Measurements from ENCODE around the gene TNFAIP8. TPM values are rescaled to one million over a fixed set of nuclear protein-coding genes. Genes with fewer than 3 reads are reported as not detected.

Gene TNFAIP8
- polyA plus RNA-seq (ENCODE audit: insufficient read length in 4 of 4): 10 to 100 TPM; 22.8 to 39.1 (median 32.1) TPM

DNA sequence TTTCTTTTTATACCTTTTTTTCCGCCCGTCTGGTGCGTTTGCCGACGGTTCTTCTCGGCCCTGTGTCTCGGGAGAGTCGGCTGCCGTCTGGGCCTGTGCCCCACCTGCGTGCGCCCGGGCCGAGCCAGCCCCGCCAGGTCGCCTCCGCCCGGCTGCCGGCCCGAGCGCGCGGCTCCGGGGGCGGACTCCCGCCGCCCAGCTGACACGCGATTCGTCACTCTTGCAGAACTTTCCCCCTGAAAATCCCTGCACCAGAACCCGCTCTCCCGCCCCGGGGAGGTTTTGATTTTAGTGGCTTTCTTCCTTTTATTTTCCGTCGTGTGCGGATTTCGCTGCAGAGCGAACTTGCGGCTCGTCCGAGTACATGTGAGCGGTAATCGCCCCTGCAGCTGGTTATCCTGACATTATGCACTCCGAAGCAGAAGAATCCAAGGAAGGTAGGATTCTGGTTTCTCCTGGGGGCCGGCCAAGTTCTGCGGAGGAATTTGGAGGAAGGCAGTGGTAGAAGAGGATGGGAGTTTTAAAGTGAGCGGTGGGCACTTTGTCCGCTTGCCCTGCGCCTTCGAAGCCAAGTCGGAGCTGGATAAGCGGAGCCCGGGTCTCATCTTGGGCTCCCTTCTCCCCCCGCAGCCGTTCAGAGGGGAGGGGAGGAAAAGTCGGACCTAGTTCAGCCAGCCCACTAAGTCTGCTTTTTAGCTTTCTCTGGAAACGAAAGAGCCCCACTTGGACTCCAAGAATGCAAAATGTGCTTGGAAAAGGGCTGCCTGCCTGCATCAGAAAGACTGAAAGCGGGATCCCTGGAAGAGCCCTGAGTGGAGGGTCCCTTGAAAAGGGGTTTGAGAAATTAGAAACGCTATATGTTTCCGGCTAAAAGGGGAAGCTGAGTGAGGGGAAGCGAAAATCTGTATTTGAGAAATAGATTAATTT is at the start of gene TNFAIP8:
TNFAIP8 (plus strand) TSS at position 335 of the 927 bp plus-strand sequence; CDS start at position 407, 72 bp downstream.
- DNase-seq (ENCODE audit: low read depth in 4 of 4, low spot score in 3 of 4): peak in 1 of 4 donors; percentile 51

DNA sequence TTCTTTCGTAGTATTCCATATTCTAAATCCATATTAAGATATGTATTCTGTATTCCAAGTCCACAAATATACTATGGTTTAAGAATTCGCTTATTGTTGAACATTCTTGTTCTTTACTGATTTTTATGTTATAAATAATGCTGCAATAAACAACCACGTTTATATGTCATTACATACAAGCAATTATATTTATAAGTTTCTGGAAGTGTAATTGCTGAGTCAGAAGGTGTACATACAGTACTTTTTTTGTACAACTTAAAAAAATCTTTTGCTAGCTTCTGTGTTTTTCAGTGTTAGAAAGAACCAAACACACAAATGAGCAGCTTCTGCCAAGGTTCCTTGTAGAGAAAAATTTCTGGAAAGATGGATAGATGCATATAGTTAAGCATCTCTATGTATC is 48.6 kb upstream of the TNFAIP8 start:
- no peak for DNase-seq (ENCODE audit: low read depth in 4 of 4, low spot score in 3 of 4)

DNA sequence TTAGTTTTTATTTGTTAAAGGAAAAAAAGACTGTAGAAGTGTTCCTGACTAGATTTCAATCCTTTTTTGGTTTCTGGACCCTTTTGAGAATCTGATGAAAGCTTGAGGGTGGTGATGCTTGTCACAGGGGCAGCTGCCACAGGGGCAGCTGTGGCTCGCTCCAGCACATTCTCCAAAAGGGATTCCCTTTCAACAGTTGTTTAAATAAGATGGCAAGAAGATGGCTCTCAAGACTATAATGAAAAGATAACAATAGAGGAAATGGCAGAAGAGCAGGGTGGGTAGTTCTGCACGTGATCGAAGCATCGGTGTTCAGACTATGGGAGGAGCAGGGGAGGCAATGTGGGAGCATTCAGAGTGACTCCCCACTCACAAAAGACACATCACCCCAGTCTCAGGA is 46.5 kb upstream of the TNFAIP8 start:
- DNase-seq (ENCODE audit: low read depth in 4 of 4, low spot score in 3 of 4): no peak

DNA sequence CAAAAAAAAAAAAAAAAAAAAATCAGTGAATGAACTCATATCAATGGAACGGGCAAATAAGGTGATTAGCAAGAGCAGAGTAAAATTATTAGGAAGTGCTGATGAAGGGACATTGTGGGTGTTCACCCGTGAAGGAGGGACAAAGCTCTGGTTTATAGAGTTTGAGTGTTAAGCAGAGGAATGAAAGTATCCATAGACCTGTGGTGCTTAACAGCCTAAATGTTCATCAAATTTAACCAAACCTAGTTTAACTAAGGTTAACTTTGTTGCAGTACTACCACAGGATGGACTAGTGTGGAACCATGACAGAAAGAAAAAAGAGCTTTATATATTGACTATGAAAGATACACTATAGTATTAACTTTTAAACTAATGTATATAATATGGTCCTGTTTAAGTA is 44.1 kb upstream of the TNFAIP8 start:
- no peak for DNase-seq (ENCODE audit: low read depth in 4 of 4, low spot score in 3 of 4)

DNA sequence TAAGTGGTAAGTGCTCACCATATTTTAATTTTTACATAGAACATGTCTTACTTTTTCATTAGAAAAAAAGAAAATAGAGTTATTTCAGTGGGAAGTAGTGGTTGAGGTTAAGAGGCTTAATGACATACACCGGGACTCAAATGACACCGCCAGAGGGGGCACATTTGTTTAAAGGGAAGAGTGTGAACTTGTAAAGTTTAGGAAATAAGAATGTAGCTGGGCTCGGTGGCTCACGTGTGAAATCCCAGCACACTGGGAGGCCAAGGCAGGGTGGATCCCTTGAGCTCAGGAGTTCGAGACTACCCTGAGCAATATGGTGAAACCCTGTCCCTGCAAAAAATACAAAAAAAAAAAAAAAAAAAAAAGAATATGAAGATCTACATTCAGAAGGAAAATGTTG is 43.4 kb upstream of the TNFAIP8 start:
- DNase-seq (ENCODE audit: low read depth in 4 of 4, low spot score in 3 of 4): no peak

DNA sequence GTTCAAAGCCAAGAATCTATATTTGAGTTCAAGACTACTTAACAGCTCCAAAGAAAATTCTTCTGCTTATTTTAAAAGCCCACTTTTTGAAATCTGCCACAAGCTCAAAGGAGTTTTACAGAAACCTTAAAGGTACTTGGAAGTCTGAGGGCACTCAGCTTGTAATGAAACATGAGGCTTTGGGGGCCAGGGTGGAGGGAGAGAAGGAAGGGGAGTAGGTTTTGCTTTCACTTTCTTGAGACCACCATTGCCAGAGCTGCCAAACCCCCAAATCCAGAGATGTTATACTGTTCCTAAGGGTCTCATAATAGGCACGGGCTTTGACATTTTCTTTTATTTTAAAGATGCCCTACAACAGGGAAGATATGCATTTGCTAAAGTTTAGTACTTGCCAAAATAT is 42.6 kb upstream of the TNFAIP8 start:
- DNase-seq (ENCODE audit: low read depth in 4 of 4, low spot score in 3 of 4): no peak

DNA sequence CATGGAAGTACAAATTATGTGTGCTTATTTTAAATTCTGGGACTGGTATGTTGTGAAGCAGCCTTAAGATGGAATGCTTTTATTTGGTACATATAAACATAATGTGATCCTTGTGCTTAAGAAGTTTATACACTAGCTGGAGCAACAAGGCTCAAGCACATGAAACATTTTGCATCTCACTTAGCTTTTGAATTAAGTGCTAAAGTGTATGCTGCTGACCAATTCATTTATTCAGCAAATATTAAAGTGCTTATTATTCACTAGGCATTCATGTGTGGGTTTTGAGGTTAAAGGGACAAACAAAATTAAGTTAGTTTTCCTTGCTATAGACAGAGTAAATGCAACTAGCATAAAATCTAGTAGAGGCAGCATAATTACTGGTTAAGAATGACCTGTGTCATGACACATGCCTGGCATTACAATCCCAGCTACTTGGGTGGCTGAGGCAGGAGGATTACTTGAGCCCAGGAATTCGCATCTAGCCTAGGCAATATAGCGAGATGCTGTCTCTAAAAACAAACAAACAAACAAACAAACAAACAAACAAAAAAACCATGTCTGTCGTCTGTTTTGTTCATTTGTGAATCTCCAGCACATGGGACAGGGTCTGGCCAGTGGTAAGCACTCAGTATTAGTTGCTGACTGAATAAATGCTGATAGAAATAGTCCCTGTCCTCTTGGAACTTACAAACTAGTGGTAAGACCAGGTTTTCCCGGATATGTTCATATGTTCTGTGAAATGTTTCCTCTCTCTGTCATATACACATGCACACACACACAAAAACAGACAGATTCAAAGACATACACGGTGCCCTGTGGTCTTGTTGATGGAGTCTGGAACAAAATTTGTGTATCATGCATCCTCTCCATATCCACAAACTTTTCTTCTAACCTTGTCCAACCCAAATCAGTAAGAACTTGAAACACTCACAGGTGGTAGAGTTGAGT is 41.9 kb upstream of the TNFAIP8 start:
- no peak for DNase-seq (ENCODE audit: low read depth in 4 of 4, low spot score in 3 of 4)

DNA sequence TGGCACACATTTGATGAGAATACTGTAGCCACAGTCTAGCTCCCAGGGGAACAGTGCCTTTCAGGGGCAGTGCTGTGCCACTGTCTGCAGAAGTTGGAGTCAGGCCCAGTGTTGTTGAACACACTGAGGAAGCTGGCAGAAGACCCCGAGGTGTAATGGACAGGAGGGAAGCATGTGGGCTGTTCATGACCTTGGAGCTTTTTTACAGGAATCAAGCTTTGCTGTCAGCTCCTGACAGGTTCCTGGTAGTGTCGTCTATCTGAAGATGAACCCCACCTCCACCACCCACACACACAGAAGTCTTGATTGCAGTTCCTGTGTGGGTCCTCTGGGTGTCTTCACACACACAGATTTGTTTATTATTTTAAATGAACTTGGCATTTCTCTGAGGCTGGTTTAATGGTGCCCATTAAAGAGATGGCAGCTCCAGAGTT is 40.3 kb upstream of the TNFAIP8 start:
- DNase-seq (ENCODE audit: low read depth in 4 of 4, low spot score in 3 of 4): no peak

DNA sequence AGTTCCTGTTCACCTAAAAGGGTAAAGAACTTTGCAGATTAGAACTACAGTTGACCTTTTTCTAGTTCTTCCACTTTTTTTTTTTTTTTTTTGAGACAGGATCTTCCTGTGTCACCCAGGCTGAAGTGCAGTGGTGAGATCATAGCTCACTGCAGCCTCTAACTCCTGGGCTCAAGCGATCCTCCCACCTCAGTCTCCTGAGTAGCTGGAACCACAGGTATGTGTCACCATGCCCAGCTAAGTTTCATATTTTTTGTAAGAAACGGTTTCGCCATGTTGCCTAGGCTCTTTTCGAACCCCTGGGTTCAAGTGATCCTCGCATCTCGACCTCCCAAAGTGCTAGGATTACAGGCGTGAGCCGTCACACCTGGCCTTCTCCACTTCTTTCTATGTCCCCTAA is 39.7 kb upstream of the TNFAIP8 start:
- no peak for DNase-seq (ENCODE audit: low read depth in 4 of 4, low spot score in 3 of 4)

DNA sequence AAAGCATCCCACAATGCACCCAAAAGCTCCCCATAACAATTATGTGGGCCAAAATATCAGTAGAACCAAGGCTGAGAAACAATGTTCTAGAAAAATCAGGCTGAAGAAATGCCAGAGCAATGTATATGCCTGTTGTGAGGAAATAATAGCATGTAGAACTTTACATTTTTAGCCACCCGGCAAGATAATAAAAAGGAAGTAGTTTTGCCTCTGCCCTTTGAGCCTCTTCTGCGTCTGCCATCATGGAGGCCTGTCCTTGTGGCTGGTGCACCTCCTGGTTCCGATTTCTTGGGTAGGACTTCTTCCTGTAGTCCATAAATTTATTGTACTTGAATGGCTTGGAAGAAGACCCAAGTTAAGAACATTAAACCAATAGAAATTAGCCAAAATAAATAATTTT is 38.9 kb upstream of the TNFAIP8 start:
- no peak for DNase-seq (ENCODE audit: low read depth in 4 of 4, low spot score in 3 of 4)

DNA sequence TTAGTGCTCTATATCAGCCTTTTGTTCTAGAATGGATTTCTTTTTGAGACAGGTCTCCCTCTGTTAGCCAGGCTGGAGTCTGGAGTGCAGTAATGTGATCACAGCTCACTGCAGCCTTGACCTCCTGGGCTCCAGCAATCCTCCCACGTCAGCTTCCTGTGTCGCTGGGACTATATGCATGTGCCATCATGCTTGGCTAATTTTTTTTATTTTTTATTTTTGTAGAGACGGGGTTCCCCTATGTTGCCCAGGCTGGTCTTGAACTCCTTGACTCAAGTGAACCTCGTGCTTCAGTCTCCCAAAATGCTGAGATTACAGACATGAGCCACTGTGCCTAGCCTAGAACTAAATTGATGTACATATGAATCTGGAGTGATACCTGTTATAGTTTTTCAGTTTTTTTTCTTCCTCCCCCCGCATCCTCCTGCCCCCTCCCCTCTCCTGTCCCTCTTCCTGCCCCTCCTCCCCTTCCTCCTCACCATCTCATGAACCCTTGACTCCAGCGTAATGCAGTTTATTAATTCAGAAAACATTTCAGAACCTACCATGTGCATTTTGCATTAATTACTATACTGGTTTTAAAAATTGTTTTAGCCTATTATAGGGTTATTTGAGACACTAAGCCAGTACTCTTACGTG is 37.4 kb upstream of the TNFAIP8 start:
- no peak for DNase-seq (ENCODE audit: low read depth in 4 of 4, low spot score in 3 of 4)

DNA sequence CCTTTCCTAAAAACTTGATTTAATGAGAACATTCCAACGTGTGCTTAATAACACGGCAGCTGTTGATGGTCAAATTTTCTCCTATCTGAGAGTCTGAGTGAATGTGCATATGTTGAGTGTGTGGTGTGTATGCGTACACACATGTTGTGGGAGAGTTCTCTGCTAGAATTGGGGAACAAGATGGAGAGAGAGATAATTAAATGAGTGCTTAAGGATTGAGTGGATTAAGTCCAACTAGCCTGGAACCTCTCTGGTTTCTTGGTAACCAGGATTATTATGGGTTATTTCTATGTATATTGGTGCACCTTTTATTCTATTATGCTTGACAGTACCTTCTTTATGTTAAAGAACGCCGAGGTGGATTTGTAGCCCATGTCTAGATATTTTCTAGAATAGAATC is 36.4 kb upstream of the TNFAIP8 start:
- no peak for DNase-seq (ENCODE audit: low read depth in 4 of 4, low spot score in 3 of 4)

DNA sequence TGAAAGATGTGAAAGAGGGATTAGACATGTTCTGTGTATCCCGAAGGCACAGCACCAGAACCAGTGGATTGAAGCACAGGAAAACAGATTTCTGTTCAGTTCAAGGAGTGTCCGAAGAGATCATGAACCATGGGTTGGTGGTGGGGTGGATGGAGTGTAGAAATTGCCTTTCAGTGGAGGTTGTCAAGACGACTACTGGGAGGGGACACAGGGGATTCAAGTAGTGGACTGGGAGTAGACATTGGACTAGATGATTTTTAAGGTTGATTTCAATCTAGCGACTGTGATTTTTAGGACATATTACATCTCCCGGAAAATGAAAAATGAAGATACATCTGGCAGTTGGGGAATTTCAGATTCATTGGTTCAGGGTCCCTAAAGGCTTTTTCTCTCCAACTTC is 35.9 kb upstream of the TNFAIP8 start:
- DNase-seq (ENCODE audit: low read depth in 4 of 4, low spot score in 3 of 4): no peak

DNA sequence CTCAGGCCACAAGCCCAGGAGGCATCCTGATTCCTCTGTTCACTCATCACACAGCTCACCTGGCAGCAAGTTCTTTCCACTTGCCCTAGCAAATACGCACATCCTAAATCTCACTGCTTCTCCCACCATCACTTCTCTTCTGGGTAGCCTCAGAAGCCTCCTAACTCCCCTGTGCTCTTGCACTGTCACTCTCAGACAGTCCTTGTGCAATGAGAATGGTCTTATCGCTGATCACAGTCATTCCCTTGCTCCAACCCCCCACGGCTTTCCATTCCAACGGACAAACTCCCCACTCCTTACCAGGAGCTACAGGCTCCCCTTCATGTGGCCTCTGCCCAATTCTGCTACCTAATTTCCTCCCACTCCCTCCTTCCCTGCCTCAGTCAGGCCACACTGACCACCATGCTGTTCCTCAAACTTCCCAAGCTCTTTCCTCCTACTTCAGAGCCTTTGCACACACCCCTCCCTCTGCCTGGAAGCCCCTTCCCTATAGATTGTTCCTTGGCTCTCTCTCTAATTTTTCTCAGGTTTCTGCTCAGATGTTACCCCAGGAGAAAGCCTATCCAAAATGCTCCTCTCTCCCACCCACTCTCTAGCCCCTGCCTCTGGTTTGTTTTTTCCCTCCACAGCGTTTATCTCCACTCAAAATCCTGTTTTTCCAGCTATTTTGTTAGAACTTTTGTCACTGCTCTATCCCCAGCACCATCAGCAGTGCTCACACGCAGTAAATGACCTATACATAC is 34.1 kb upstream of the TNFAIP8 start:
- DNase-seq (ENCODE audit: low read depth in 4 of 4, low spot score in 3 of 4): no peak

DNA sequence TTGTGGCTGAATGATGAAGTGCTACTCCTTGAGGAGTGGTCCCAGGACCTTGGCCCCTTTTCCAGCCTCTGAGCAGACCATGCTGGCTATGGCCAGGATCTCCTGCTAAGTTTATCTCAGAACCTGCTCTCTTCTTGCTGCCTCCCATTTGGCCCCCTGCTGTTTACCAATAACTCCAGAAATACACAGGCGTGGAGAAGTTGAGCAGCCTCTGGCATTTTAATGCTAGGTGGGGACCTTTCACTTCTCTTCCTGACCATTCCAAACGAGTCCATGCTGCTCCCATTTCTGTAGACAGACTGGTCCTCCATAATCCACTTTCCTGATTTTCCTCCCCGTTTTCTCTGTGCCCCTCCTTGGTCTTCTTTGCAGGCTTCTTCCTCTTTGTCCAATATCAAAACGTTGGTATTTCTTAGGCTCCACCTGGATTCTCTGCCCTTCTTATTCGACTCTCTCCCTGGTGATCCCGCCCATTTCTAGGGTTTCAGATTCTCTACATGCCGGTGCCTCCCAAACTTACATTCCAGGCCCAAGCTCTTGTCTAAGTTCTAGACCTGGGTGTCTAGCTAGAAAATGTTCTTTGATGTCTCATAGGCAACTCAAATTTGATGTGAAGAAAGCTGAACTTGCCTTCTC is 33.4 kb upstream of the TNFAIP8 start:
- no peak for DNase-seq (ENCODE audit: low read depth in 4 of 4, low spot score in 3 of 4)

DNA sequence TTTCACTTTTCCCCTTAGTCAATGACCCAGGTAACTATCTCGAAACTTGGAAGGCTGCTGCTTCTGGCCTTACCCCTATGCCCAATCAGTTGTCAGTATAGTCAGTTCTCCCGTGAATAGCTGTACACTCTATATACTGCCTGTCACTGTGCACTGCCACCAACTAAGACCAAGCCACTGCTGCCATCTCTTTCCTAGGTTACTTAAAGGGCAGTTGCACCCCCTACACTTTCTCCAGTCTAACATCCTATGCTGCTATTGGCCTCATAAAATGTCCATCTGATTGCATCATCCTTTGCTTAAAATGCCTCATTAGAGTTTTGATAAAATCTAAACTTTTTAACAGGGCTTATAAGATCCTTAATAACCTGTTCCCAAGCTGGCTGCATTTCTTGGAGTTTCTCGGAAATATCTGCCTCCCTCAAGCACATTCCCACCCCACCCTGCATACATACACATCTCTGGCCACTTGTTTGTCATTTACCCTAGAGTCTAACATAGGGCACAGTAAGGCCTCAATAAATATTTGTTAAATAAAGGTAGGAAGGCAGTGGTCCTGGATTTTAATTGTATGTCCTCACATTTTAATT is 32.8 kb upstream of the TNFAIP8 start:
- no peak for DNase-seq (ENCODE audit: low read depth in 4 of 4, low spot score in 3 of 4)

DNA sequence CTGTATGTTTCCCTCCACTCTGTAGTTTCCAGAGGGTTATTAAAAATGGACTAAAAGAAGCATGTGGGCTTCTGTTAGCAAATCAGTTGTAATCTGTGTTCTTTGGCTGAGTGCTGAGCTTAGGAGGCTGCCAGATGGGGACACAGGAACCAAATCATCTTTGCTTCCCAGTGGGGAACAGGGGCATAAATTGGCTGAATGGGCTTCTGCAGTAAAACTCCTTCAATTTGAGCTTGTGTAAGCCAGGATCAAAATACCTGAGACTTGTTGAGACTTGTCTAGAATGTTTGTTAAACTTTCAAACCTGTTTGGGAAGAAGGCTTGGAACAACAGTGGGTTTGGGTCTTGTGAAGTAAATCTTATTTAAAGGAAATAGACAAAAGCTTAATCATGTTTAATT is 32.2 kb upstream of the TNFAIP8 start:
- no peak for DNase-seq (ENCODE audit: low read depth in 4 of 4, low spot score in 3 of 4)

DNA sequence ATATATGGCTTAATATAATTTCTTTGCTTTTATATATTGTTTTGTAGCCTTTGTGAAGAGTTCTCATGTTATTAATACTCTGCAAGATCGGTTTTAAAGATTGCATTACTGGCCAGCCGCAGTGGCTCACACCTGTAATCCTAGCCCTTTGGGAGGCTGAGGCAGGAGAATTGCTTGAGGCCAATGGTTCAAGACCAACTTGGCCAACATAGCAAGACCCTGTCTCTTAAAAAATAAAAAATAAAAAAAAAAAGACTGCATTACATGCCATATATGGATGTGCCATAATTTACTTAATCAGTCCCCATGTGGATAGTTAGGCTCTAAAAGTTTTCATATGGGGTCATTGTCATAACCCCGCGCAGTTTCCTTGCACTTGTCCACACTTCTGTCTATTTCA is 31.0 kb upstream of the TNFAIP8 start:
- no peak for DNase-seq (ENCODE audit: low read depth in 4 of 4, low spot score in 3 of 4)

DNA sequence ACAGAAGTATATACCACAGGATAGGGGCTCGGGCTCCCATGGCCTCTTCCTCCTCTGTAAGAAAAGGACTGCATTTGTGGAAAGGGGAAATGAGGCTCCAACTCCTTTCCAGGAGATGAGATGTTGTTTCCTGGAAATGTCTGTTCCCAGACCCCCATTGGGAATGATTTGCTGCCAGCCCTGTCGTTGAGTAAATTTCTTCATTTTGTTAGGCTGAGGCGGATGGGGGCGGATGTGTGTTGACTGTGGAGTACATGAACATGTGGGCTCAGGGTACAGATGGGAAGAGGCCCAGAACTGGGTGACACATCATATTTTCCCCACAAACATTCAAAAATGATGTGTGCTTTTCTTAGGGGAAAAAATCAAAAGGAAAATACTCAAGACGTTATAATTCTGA is 28.8 kb upstream of the TNFAIP8 start:
- DNase-seq (ENCODE audit: low read depth in 4 of 4, low spot score in 3 of 4): no peak
